Effector memory CD8-positive, alpha-beta T cell (primary cell): Measurements from ENCODE around the gene SEMA4D.

Source experiments
- ATAC-seq: fragments of 150-1000 bp; cut with Tn5 transposase; replicated peaks from 2 replicates; pipeline ENCODE4 v1.10.0; 2021; ENCODE audit warnings: mild to moderate bottlenecking, moderate library complexity
- DNase-seq, 3 experiments: peaks; one replicate each; pipeline ENCODE4 v3.0.0; 2021
- H3K27ac Mint-ChIP-seq, 2 donors: one replicate each; pipeline ENCODE4 v1.8.0; 2022; ENCODE audit warnings: mild to moderate bottlenecking in 2 of 2, mixed read lengths in 2 of 2, moderate library complexity in 2 of 2
- H3K27me3 Mint-ChIP-seq, 2 donors: one replicate each; pipeline ENCODE4 v1.8.0; 2022; ENCODE audit warnings: mixed read lengths in 2 of 2
- H3K36me3 Mint-ChIP-seq: one replicate; pipeline ENCODE4 v1.8.0; 2022; ENCODE audit warnings: mild to moderate bottlenecking, moderate library complexity, mixed read lengths; ENCODE audit not compliant: insufficient read depth
- H3K4me1 Mint-ChIP-seq, 2 donors: one replicate each; pipeline ENCODE4 v1.8.0; 2022; ENCODE audit warnings: low read depth in 2 of 2, mixed read lengths in 2 of 2
- H3K4me3 Mint-ChIP-seq, 2 donors: one replicate each; pipeline ENCODE4 v1.8.0; 2022; ENCODE audit warnings: mild to moderate bottlenecking in 2 of 2, mixed read lengths in 2 of 2, moderate library complexity in 2 of 2
- H3K9me3 Mint-ChIP-seq, 2 donors: one replicate each; pipeline ENCODE4 v1.8.0; 2022; ENCODE audit warnings: mixed read lengths in 2 of 2

Gene SEMA4D

DNA sequence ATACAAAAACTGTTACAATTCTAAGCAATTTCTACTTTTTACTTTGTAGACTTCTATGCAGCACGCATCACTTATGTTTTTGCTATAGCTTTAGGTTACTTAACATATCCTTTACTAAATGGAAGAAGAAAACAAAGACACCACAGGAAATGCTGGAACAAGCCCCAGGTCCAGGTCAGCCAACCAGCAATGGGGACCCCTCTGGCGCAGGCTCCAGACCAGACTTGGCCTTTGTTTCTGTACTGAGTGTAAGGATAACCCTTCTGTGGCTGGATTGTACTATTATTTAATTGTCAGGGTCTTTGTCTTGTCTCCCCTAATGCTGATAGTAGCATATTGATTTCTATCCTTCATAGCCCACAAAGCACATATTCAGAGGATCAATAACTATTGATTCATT is 4.2 kb downstream of the SEMA4D start:
- Mint-ChIP-seq H3K4me1 (peaks cover 85 to 88% of the 10 kb centered on the region in 2 donors), H3K4me3 (peak overlapping the region; percentile 89 to 91), H3K9me3 (no peaks in the 10 kb centered on the region), H3K27me3 (no peaks in the 10 kb centered on the region), H3K36me3 (peaks cover 31% of the 10 kb centered on the region), H3K27ac (peak overlapping the region; percentile 35 to 91)
- ATAC-seq (no peak), DNase-seq (no peak)

DNA sequence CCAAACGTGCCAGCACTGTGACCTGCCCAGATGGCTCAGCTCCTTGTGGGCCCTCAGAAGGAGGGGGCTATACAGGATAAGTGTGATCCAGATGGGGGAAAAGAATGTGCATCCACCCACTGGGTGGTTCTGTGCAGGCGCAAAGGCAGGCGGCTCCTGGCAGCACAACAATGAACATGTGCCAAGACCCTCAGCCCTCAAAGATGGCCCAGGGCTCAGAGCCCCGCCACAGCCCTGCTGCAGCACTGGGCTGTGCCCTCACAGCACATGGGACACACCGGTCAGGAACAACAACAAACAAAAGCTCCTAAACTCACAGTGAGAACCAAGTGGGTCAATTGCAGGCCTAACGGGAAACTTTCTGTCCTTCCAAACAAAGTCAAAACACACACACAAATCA is 4.7 kb downstream of the SEMA4D start:
- H3K27me3 Mint-ChIP-seq, result no peaks in the 10 kb centered on the region
- peaks cover 84 to 86% of the 10 kb centered on the region in 2 donors for H3K4me1 Mint-ChIP-seq
- H3K36me3 Mint-ChIP-seq, result peaks cover 28% of the 10 kb centered on the region

DNA sequence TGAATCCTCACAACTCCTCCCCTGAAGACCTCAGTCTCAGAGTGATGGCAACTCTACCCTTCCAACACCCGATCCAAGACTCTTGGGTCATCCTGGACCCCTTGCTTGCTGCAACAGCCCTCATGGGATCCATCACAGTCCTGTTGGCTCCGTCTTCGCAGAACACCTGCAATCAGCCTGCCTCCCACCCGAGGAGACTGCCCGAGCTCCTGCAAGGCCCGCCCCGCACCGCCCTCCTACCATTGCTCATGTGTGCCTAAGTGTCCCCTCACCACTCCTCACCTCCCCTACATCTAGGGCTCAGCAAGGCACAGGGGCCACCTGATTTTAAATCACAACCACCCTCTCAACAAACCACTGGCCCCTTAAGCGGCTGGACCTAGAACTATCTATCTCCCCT is 5.3 kb downstream of the SEMA4D start:
- Mint-ChIP-seq H3K9me3 (no peaks in the 10 kb centered on the region), H3K27me3 (no peaks in the 10 kb centered on the region), H3K36me3 (peaks cover 31% of the 10 kb centered on the region), H3K4me3 (peak overlapping the region; percentile 89 to 91), H3K4me1 (peaks cover 87 to 89% of the 10 kb centered on the region in 2 donors), H3K27ac (peak overlapping the region; percentile 72 to 81)
- ATAC-seq, result no peak
- DNase-seq, result no peak

More for the DNA sequence above, 4.7 kb downstream of the SEMA4D start:
- DNase-seq (no peak), ATAC-seq (no peak)
- Mint-ChIP-seq H3K4me3 (peak overlapping the region; percentile 89 to 91), H3K9me3 (no peaks in the 10 kb centered on the region), H3K27ac (peak overlapping the region; percentile 35 to 81)

DNA sequence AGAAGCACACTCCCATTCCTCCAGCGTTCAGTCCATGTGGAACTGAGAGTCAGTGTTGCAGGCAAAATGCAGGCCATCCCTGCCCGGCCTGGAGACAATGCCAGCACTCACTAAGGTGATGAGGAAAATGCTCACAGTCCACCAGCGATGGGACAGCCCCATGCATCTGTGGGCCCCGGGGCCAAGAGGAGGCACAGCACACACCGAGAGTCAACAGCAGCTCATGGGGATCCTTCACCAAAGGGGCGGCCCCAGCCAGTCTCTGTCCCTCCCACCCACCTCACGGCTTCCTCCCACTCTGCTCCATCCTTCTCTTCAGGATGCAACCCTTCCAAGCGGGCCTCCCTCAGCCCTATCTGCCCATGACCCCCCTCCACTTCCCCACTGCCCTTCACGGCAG is 6.2 kb downstream of the SEMA4D start:
- Mint-ChIP-seq H3K4me3 (peak overlapping the region; percentile 89 to 91), H3K9me3 (no peaks in the 10 kb centered on the region), H3K4me1 (peaks cover 88 to 91% of the 10 kb centered on the region in 2 donors), H3K27ac (peak overlapping the region; percentile 72 to 81), H3K36me3 (peaks cover 28% of the 10 kb centered on the region), H3K27me3 (no peaks in the 10 kb centered on the region)
- DNase-seq, result no peak
- no peak for ATAC-seq

DNA sequence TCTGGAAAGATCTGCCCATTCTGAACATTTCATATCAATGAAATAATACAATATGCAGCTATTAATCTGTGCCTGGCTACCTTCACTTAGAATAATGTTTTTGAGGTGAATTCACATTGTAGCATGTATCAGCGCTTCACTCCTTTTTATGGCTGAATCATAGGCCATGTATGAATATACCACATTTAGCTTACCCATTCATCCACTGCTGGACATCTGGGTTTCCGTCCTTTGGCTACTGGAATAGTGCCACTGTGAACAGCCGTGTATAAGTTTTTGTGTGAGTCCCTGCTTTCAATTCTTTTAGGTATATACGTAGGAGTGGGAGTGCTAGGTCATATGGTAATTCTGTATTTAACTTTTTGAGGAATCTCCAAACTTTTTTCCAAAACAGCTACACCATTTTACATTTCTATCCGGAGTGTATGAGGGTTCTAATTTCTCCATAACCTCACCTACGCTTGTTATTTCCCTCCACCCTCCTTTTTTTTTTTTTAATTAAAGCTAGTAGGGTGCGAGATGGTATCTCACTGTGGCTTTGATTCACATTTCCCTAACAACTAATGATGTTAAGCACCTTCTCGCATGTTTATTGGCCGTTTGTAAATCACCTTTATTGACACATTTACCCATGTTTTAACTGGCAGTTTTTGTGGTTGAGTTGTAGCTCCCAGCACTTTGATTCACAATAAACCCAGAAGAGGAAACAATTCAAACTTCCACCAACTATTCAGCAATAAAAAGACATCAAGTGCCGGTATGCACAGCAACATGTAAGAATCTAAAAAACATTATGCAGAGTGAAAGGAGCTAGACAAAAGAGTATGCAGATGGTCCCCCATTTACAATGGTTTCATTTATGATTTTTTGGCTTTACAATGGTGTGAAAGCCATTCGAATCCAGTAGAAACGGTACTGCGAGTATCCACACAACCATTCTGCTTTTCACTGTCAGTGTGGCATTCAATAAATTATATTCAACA is 8.1 kb downstream of the SEMA4D start:
- Mint-ChIP-seq H3K9me3 (no peaks in the 10 kb centered on the region), H3K4me3 (peak overlapping the region; percentile 89 to 91), H3K4me1 (peaks cover 84 to 91% of the 10 kb centered on the region in 2 donors), H3K36me3 (peaks cover 36% of the 10 kb centered on the region), H3K27ac (peak overlapping the region; percentile 87 to 91), H3K27me3 (no peaks in the 10 kb centered on the region)
- peak in 2 of 3 experiments; percentile 38 to 56 for DNase-seq
- ATAC-seq, result peak; percentile 90

DNA sequence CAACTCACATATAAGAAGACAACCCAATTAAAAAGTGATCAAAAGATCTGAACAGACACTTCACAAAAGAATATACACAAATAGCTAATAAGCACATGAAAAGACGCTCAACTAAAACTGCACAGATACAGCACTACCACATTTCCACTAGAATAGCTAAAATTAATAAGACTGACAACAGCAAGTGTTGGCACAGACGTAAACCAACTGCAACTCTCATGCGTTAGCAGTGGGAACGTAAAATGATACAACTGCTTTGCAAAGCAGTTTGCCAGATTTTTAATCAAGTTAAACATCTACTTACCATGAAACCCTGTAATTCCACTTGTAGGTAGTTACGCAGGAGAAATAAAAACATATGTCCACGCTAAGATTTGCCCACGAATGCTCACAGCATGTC is 9.0 kb downstream of the SEMA4D start:
- DNase-seq (no peak), ATAC-seq (no peak)
- H3K27me3 Mint-ChIP-seq, result no peaks in the 10 kb centered on the region
- peak overlapping the region; percentile 87 to 91 for H3K27ac Mint-ChIP-seq
- H3K36me3 Mint-ChIP-seq, result peaks cover 36% of the 10 kb centered on the region
- H3K4me1 Mint-ChIP-seq, result peaks cover 84 to 91% of the 10 kb centered on the region in 2 donors
- no peaks in the 10 kb centered on the region for H3K9me3 Mint-ChIP-seq
- peak overlapping the region; percentile 5 to 91 for H3K4me3 Mint-ChIP-seq

DNA sequence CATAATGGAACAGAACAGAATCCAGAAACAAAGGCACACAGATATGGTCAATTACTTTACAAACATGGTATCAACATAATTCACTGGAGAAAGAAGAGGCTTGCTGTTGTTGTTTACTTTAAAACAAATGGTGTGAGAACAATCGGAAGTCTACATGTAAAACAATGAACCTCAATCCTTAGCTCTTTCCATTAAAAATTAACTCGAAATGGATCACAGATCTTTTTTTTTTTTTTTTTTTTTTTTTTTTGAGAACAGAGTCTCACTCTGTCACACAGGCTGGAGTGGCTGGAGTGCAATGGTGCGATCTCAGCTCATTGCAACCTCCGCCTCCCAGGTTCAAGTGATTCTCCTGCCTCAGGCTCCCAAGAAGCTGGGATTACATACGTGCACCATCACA is 9.8 kb downstream of the SEMA4D start:
- no peaks in the 10 kb centered on the region for H3K9me3 Mint-ChIP-seq
- H3K27me3 Mint-ChIP-seq, result no peaks in the 10 kb centered on the region
- peak overlapping the region in 1 of 2 donors; percentile 87 for H3K27ac Mint-ChIP-seq
- ATAC-seq, result no peak
- peaks cover 84 to 91% of the 10 kb centered on the region in 2 donors for H3K4me1 Mint-ChIP-seq
- peak overlapping the region in 1 of 2 donors; percentile 91 for H3K4me3 Mint-ChIP-seq
- DNase-seq, result no peak
- peaks cover 36% of the 10 kb centered on the region for H3K36me3 Mint-ChIP-seq

DNA sequence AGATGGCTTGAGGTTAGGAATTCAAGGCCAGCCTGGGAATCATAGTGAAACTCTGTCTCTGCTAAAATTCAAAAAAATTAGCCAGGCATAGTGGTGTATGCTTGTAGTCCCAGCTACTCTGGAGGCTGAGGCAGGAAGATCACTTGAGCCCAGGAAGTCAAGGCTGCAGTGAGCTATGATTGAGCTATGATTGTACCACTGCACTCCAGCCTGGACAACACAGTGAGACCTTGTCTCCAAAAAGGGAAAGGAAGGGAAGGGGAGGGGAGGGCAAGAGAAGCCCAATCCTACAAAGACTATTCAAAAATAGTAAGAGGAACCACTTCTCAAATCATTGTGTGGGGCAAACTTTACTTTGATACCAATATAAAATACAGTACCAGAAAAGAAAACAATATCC is 11.2 kb downstream of the SEMA4D start:
- no peaks in the 10 kb centered on the region for H3K9me3 Mint-ChIP-seq
- H3K27me3 Mint-ChIP-seq, result no peaks in the 10 kb centered on the region
- DNase-seq, result no peak
- peak overlapping the region; percentile 21 to 58 for H3K27ac Mint-ChIP-seq
- no peak for ATAC-seq
- peaks cover 84 to 90% of the 10 kb centered on the region in 2 donors for H3K4me1 Mint-ChIP-seq
- peaks cover 37% of the 10 kb centered on the region for H3K36me3 Mint-ChIP-seq
- peak overlapping the region in 1 of 2 donors; percentile 28 for H3K4me3 Mint-ChIP-seq

DNA sequence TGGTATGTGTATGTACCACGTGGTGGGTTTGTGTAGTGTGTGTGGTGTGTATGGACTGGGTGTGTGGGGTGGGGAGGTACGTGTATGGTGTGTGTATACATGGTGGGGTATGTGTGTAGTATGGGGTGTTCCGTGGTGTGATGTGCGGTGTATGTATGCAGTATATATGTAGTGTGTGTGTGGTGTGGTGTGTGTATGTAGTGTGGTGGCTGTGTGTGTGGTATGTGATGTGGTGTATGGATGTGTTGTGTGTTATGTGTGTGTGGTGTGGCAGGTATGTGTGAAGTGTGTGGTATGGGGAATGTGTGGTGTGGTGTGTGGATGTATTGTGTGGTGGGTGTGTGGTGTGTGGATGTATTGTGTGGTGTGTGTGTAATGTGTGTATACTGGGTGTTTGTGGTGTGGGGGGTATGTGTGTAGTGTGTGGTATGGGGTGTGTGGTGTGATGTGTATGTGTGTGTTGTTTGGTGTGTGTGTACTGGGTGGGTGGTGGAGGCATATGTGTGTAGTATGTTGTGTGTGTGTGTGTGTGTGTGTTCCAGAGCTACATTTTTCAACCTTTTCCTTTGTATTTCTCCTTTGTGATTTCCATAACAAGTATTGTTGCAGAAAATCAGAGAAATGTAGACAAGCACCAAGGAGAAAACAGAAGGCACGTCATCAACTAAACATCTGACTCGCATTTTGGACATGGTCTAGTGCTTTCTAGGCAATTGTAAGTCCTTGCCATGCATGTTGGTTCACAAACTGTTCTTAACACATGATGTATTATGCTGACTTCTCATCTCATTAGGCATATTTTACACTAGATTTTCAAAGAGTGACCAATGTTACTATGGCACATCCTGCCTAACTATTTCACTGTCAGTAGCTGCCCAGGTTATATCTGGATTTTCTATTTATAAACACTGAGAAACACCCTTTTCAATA is 13.2 kb downstream of the SEMA4D start:
- Mint-ChIP-seq H3K27me3 (no peaks in the 10 kb centered on the region), H3K4me1 (peaks cover 79 to 85% of the 10 kb centered on the region in 2 donors), H3K36me3 (peaks cover 36% of the 10 kb centered on the region), H3K4me3 (peak overlapping the region; percentile 76 to 78), H3K9me3 (no peaks in the 10 kb centered on the region), H3K27ac (peak overlapping the region; percentile 21 to 38)
- no peak for DNase-seq
- no peak for ATAC-seq

DNA sequence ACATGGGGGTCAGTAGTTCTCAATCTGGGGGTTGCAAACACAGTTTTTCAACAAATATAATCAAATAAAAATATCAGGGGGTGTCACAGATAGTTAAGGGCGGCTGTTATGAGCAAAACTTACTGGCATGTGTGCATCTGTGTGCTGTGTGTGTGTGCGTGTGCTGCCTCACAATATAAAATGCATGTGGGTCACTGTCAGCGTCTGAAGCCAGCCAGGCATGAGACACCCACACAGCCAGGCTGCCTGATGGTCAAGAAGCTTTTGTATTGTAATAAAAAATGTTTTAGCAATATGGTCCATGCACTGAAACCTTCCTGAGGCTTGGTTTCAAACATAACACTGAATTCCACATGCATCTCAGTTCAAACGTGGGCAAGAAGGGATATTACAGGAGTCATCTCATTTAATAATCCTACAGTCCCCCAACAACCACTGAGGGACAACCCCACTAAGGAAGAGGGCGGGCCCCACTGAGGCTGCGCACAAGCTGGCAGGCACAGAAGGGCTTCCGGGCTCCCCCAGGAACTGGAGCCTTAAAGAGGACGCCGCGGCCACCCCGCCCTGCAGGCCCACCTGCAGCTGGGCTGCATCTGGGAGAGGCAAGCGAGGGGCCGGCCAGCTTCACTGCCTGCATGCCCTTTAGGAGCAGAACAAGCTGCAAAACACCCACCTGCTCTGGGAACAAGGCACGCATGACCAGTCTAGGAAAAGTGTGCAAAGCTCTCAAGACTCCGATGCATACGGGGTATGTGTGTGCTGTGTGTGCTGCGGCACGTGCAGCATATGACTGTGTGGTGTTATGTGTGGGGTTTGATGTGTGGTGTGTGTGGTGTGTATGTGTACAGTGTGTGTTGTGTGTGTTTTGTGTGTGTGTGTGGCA is 14.1 kb downstream of the SEMA4D start:
- DNase-seq (peak; percentile 44 to 59 (median 57)), ATAC-seq (peak; percentile 69)
- Mint-ChIP-seq H3K4me1 (peaks cover 80 to 85% of the 10 kb centered on the region in 2 donors), H3K9me3 (no peaks in the 10 kb centered on the region), H3K27me3 (no peaks in the 10 kb centered on the region), H3K4me3 (peak overlapping the region; percentile 76 to 78), H3K27ac (peak overlapping the region; percentile 21 to 38), H3K36me3 (peaks cover 37% of the 10 kb centered on the region)

DNA sequence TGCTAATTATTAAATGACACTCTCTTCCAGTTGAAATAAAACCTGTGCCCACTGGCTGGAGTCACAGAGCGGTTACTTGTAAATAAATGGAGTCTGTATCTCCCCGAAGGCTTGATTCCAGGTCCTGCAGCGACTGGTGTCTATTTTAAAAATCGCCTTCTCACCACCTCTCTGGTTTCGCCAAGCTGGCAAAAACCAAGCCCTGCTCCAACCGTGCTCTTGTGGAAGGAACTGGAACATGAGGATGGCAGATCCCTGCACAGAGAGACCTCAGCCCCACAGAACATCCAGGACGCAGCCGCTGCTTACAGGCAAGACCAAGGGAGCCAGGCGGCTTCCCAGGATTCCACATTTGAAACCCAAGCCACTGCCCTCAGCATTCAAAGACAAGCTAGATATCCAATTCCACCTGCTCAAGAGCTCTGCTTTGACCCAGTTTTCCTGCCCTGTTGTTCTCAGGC is 15.0 kb downstream of the SEMA4D start:
- Mint-ChIP-seq H3K27ac (peak overlapping the region; percentile 21 to 38), H3K4me1 (peaks cover 83 to 88% of the 10 kb centered on the region in 2 donors), H3K9me3 (no peaks in the 10 kb centered on the region), H3K4me3 (peak overlapping the region; percentile 76 to 78), H3K27me3 (no peaks in the 10 kb centered on the region), H3K36me3 (peaks cover 37% of the 10 kb centered on the region)
- ATAC-seq (no peak), DNase-seq (no peak)

DNA sequence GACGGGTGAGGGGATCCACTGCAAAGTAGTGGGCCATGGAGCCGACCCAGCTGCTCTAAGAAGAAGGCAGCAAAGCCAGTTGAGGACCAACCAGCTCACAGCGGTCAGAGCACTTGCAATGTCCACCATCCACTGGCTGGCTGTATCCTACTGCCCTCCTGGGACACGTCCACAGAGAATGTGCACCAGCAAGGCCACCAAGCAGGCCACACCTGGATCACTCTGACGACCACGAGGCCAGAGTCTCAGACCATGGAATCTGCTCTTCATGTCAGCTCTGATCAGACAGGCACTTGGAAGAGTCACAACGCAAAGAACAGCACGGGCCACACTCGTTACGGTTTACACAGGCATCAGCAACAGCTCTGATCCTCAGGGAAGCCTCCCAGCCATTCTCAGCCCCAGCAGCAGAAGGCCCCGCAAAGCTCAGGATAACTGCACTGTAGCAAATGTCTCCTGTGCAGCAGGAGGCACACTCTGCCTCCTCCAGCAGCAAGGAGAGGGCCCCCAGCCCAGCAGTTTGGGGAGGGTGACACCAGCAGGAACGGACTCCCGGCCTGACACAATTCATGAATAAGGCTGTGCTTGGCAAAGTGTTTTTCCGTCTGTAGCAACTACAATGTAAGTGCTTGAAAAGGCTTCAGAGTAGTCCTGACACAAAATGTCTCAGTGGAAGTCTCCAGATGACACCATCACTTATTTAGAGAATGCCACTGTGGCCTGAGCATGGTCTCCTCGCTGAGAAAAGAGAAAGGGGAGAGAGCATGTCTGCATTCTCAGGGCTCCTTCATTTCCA is 15.7 kb downstream of the SEMA4D start:
- H3K9me3 Mint-ChIP-seq, result no peaks in the 10 kb centered on the region
- ATAC-seq (no peak), DNase-seq (no peak)
- peaks cover 39% of the 10 kb centered on the region for H3K36me3 Mint-ChIP-seq
- peak overlapping the region; percentile 76 to 78 for H3K4me3 Mint-ChIP-seq
- H3K4me1 Mint-ChIP-seq, result peaks cover 84 to 88% of the 10 kb centered on the region in 2 donors
- peak overlapping the region; percentile 21 to 92 for H3K27ac Mint-ChIP-seq
- no peaks in the 10 kb centered on the region for H3K27me3 Mint-ChIP-seq
